Liver (tissue), 9 donors: ENCODE measurements around the gene SUGP2. TPM values are rescaled to one million over a fixed set of nuclear protein-coding genes. Genes with fewer than 3 reads are reported as not detected.
A peak's percentile ranks its signal among the peaks of the same experiment; 100 is the strongest.

ENCODE experiments used
- DNase-seq: peaks from one replicate; pipeline ENCODE4 v3.0.0-alpha.2; 2017; ENCODE audit warnings: low spot score
- H3K27ac ChIP-seq, 2 donors: one replicate each; pipeline ENCODE4 v1.7.0; 2013; ENCODE audit warnings: inconsistent platforms in 2 of 2, low read length in 2 of 2, control low read depth in 1 of 2, low read depth in 1 of 2, mild to moderate bottlenecking in 1 of 2
- H3K27me3 ChIP-seq, 4 donors: one replicate each; pipeline versions ENCODE4 v1.6.1 to v1.7.0; 2013; ENCODE audit warnings: low read length in 3 of 4, inconsistent platforms in 1 of 4, mild to moderate bottlenecking in 1 of 4, moderate library complexity in 1 of 4; ENCODE audit not compliant: control insufficient read depth in 4 of 4, insufficient read depth in 4 of 4
- H3K36me3 ChIP-seq, 4 donors: one replicate each; pipeline versions ENCODE4 v1.6.1 to v1.7.0; 2013; ENCODE audit warnings: low read length in 3 of 4, mild to moderate bottlenecking in 3 of 4, low read depth in 1 of 4, moderate library complexity in 1 of 4; ENCODE audit not compliant: control insufficient read depth in 4 of 4, insufficient read depth in 3 of 4
- H3K4me1 ChIP-seq, 4 donors: one replicate each; pipeline versions ENCODE4 v1.6.1 to v1.7.0; 2013; ENCODE audit warnings: low read length in 3 of 4, mild to moderate bottlenecking in 3 of 4, moderate library complexity in 1 of 4; ENCODE audit not compliant: control insufficient read depth in 4 of 4, insufficient read depth in 4 of 4
- H3K4me3 ChIP-seq, 3 donors: one replicate each; pipeline versions ENCODE4 v1.6.1 to v1.7.0; 2013; ENCODE audit warnings: low read length in 3 of 3, control low read depth in 1 of 3, low read depth in 1 of 3, mild to moderate bottlenecking in 1 of 3
- H3K9ac ChIP-seq, 2 donors: one replicate each; pipeline ENCODE4 v1.7.0; 2013; ENCODE audit warnings: low read length in 2 of 2, mild to moderate bottlenecking in 2 of 2, moderate library complexity in 2 of 2, control low read depth in 1 of 2, low read depth in 1 of 2
- H3K9me3 ChIP-seq, 4 donors: one replicate each; pipeline versions ENCODE4 v1.6.1 to v1.7.0; 2013; ENCODE audit warnings: low read length in 3 of 4; ENCODE audit not compliant: control insufficient read depth in 4 of 4
- EGR1 ChIP-seq, 2 donors: IDR thresholded peaks; 2 replicates each; pipeline ENCODE4 v1.6.1; 2016 to 2018; ENCODE audit warnings: antibody characterized with exemption in 2 of 2, low read depth in 2 of 2
- FOXA1 ChIP-seq: IDR thresholded peaks from 2 replicates; pipeline ENCODE4 v1.6.1; 2016; ENCODE audit warnings: antibody characterized with exemption
- HNF4A ChIP-seq, 2 donors: conservative IDR thresholded peaks; 2 replicates each; pipeline ENCODE4 v1.6.1; 2016; ENCODE audit warnings: antibody characterized with exemption in 2 of 2, mild to moderate bottlenecking in 2 of 2
- HNF4G ChIP-seq: IDR thresholded peaks from 2 replicates; pipeline ENCODE4 v1.6.1; 2016; ENCODE audit warnings: antibody characterized with exemption
- JUND ChIP-seq, 2 donors: IDR thresholded peaks; 2 replicates each; pipeline ENCODE4 v1.6.1; 2016; ENCODE audit warnings: antibody characterized with exemption in 2 of 2
- NR2F2 ChIP-seq: IDR thresholded peaks from 2 replicates; pipeline ENCODE4 v1.6.1; 2016; ENCODE audit warnings: antibody characterized with exemption
- RAD21 ChIP-seq, 2 donors: IDR thresholded peaks; 2 replicates each; pipeline ENCODE4 v1.6.1; 2016; ENCODE audit warnings: antibody characterized with exemption in 2 of 2, mild to moderate bottlenecking in 2 of 2
- REST ChIP-seq: IDR thresholded peaks from 2 replicates; pipeline ENCODE4 v1.6.1; 2016; ENCODE audit warnings: antibody characterized with exemption, mild to moderate bottlenecking
- RXRA ChIP-seq, 2 donors: IDR thresholded peaks; 2 replicates each; pipeline ENCODE4 v1.6.1; 2017 to 2018; ENCODE audit warnings: antibody characterized with exemption in 2 of 2, mild to moderate bottlenecking in 1 of 2
- SP1 ChIP-seq: IDR thresholded peaks from 2 replicates; pipeline ENCODE4 v1.6.1; 2018; ENCODE audit warnings: antibody characterized with exemption, mild to moderate bottlenecking
- TAF1 ChIP-seq: conservative IDR thresholded peaks from 2 replicates; pipeline ENCODE4 v1.6.1; 2016; ENCODE audit warnings: antibody characterized with exemption, mild to moderate bottlenecking
- YY1 ChIP-seq: IDR thresholded peaks from 2 replicates; pipeline ENCODE4 v1.6.1; 2016; ENCODE audit warnings: antibody characterized with exemption, mild to moderate bottlenecking
- ZBTB33 ChIP-seq: IDR thresholded peaks from 2 replicates; pipeline ENCODE4 v1.6.1; 2016; ENCODE audit warnings: antibody characterized with exemption
- WGBS: extraction: QIAGEN DNeasy Blood & Tissue Kit; methylation state at CpG from one replicate; pipeline ENCODE4 v1.1.7; 2013; 5-methylcytosine and 5-hydroxymethylcytosine counted together
- polyA plus RNA-seq, 2 donors: library from polyadenylated mRNA; stranded (reverse) in 1 of 2; unstranded in 1 of 2; fragments of 200-250 nt in 1 of 2; fragments of >200 nt in 1 of 2; fragmentation: Nextera tagmentation in 1 of 2; extraction: Ambion mirVana in 1 of 2; gene quantifications; one replicate each; pipeline versions ENCODE4 v1.2.1 to v1.2.3, GENCODE V29; 2013 to 2015
- total RNA-seq, 2 donors: library from RNA; depleted of rRNA; stranded (reverse); fragments of >200 nt; gene quantifications; one replicate each; pipeline ENCODE4 v1.2.3, GENCODE V29; 2014
- donor health status: healthy.
- donor health status: healthy.
- donor health status: healthy.
- donor health status: healthy.
- donor health status: healthy.

Gene SUGP2
- total and polyA plus RNA-seq, 4 donors = 9.6 to 29.0 (median 19.2) TPM

- Histone ChIP-seq H3K36me3 (peaks cover 0 to 4% (median 3%) of the 10 kb centered on the region in 4 donors), H3K4me1 (peaks cover 18 to 87% (median 73%) of the 10 kb centered on the region in 4 donors), H3K9ac (peak overlapping the region; percentile 30 to 81), H3K4me3 (peak overlapping the region in 2 of 3 donors; percentile 36 to 51), H3K27ac (peak overlapping the region; percentile 77 to 83), H3K9me3 (no peaks in the 10 kb centered on the region), H3K27me3 (no peaks in the 10 kb centered on the region)
- no peak for DNase-seq
- TF ChIP-seq JUND (IDR thresholded peaks at IDR 0.05) (no peak), RXRA (IDR thresholded peaks at IDR 0.05) (no peak), HNF4A (conservative IDR thresholded peaks at IDR 0.05) (no peak)
- 87% methylated on average over 4 of the region's 4 CpGs for WGBS
Measured at GRCh38 chr19:19062454-19063182, 29.3 kb upstream of the SUGP2 start.

- Histone ChIP-seq H3K27ac (peak overlapping the region; percentile 21 to 61), H3K9me3 (no peaks in the 10 kb centered on the region), H3K27me3 (no peaks in the 10 kb centered on the region), H3K4me3 (no peak overlapping the region), H3K36me3 (peaks cover 0 to 9% (median 3%) of the 10 kb centered on the region in 4 donors), H3K9ac (no peak overlapping the region), H3K4me1 (peaks cover 18 to 87% (median 74%) of the 10 kb centered on the region in 4 donors)
- WGBS = 56% methylated on average over 8 of the region's 8 CpGs
- DNase-seq = peak; percentile 61
- no peak for TF ChIP-seq ZBTB33
- TF ChIP-seq FOXA1 = no peak
- TF ChIP-seq YY1 = peak; percentile 42
- peak; percentile 70 to 75 for TF ChIP-seq RXRA (IDR thresholded peaks at IDR 0.05)
- no peak for TF ChIP-seq TAF1
- TF ChIP-seq SP1 = peak; percentile 65
- no peak for TF ChIP-seq EGR1 (IDR thresholded peaks at IDR 0.05; ENCODE audit: low read depth in 2 of 2)
- TF ChIP-seq REST = no peak
- TF ChIP-seq NR2F2 = no peak
- peak in 1 of 2 donors; percentile 5 for TF ChIP-seq HNF4A (conservative IDR thresholded peaks at IDR 0.05)
- TF ChIP-seq RAD21 (IDR thresholded peaks at IDR 0.05) = no peak
- no peak for TF ChIP-seq HNF4G
Measured at GRCh38 chr19:19061506-19061905, 28.2 kb upstream of the SUGP2 start.
